MM.1S (cell line): ENCODE data around the gene STK39.

Experiments
- DNase-seq: peaks from one replicate; pipeline ENCODE4 v3.0.0-alpha.2; 2015
- H2AFZ ChIP-seq: fragments of 300-600 bp; sonication (generic); 2 replicates; pipeline ENCODE4 v1.6.0; 2016; ENCODE audit warnings: antibody characterized with exemption, low read length
- H3F3A ChIP-seq: fragments of 300-600 bp; sonication (generic); 2 replicates; pipeline ENCODE4 v1.6.1; 2016; ENCODE audit warnings: mild to moderate bottlenecking, antibody characterized with exemption, low read length, moderate library complexity, mixed read lengths; ENCODE audit not compliant: insufficient read depth
- H3K27ac ChIP-seq: fragments of 300-600 bp; sonication (generic); 2 replicates; pipeline ENCODE4 v1.5.1; 2016; ENCODE audit warnings: mild to moderate bottlenecking, low read length
- H3K27me3 ChIP-seq: fragments of 300-600 bp; sonication (generic); replicated peaks from 2 replicates; pipeline ENCODE4 v1.6.0; 2016; ENCODE audit warnings: low read length; ENCODE audit not compliant: insufficient read depth
- H3K36me3 ChIP-seq: fragments of 300-600 bp; sonication (generic); replicated peaks from 2 replicates; pipeline ENCODE4 v1.6.1; 2016; ENCODE audit warnings: mild to moderate bottlenecking, low read length, mixed read lengths; ENCODE audit not compliant: insufficient read depth
- H3K4me1 ChIP-seq: fragments of 300-600 bp; sonication (generic); 2 replicates; pipeline ENCODE4 v1.6.1; 2016; ENCODE audit warnings: low read length, mixed read lengths
- H3K4me2 ChIP-seq: fragments of 300-600 bp; sonication (generic); 2 replicates; pipeline ENCODE4 v1.6.0; 2016; ENCODE audit warnings: low read depth, low read length
- H3K4me3 ChIP-seq: fragments of 300-600 bp; sonication (generic); 2 replicates; pipeline ENCODE4 v1.5.1; 2016; ENCODE audit warnings: low read length, mixed read lengths
- H3K79me2 ChIP-seq: fragments of 300-600 bp; sonication (generic); 2 replicates; pipeline ENCODE4 v1.6.1; 2016; ENCODE audit warnings: mixed run types, low read length, mixed read lengths
- H3K9ac ChIP-seq: fragments of 300-600 bp; sonication (generic); 2 replicates; pipeline ENCODE4 v1.6.1; 2016; ENCODE audit warnings: low read length, mixed read lengths
- H3K9me2 ChIP-seq: fragments of 300-600 bp; sonication (generic); replicated peaks from 2 replicates; pipeline ENCODE4 v1.6.1; 2016; ENCODE audit warnings: mild to moderate bottlenecking, low read length, mixed read lengths; ENCODE audit not compliant: insufficient read depth
- H3K9me3 ChIP-seq: fragments of 300-600 bp; sonication (generic); replicated peaks from 2 replicates; pipeline ENCODE4 v1.6.1; 2016; ENCODE audit warnings: mild to moderate bottlenecking, low read length, mixed read lengths; ENCODE audit not compliant: insufficient read depth
- H4K20me1 ChIP-seq: fragments of 300-600 bp; sonication (generic); 2 replicates; pipeline ENCODE4 v1.6.1; 2016; ENCODE audit warnings: mild to moderate bottlenecking, low read length, moderate library complexity, mixed read lengths; ENCODE audit not compliant: insufficient read depth
- CTCF ChIP-seq: fragments of 300-600 bp; sonication (generic); IDR thresholded peaks from 2 replicates; pipeline ENCODE4 v1.5.1; 2016; ENCODE audit warnings: antibody characterized with exemption, low read length, mixed read lengths
- EZH2 ChIP-seq: fragments of 300-600 bp; sonication (generic); optimal IDR thresholded peaks from 2 replicates; pipeline ENCODE3; 2017; ENCODE audit warnings: low read depth, mild to moderate bottlenecking, antibody characterized with exemption, low read length, mixed read lengths
- EZH2phosphoT487 ChIP-seq: fragments of 300-600 bp; sonication (generic); IDR thresholded peaks from 2 replicates; pipeline ENCODE4 v1.6.1; 2018; ENCODE audit warnings: antibody characterized with exemption, low read length

STK39 gene

GRCh38 chr2:167939514-167940345 is 307.7 kb downstream of the STK39 start:
- no peaks in the 10 kb centered on the region for H3K36me3 ChIP-seq
- no peaks in the 10 kb centered on the region for H3F3A ChIP-seq
- no peaks in the 10 kb centered on the region for H4K20me1 ChIP-seq
- DNase-seq = no peak
- H3K4me1 ChIP-seq = no peaks in the 10 kb centered on the region
- H3K4me2 ChIP-seq = no peak overlapping the region
- TF ChIP-seq EZH2phosphoT487 (no peak), EZH2 (no peak), CTCF (no peak)
- H2AFZ ChIP-seq = no peak overlapping the region
- no peaks in the 10 kb centered on the region for H3K27me3 ChIP-seq
- H3K27ac ChIP-seq = no peak overlapping the region
- no peaks in the 10 kb centered on the region for H3K79me2 ChIP-seq
- no peaks in the 10 kb centered on the region for H3K9me2 ChIP-seq
- no peaks in the 10 kb centered on the region for H3K9me3 ChIP-seq
- no peak overlapping the region for H3K4me3 ChIP-seq
- H3K9ac ChIP-seq = no peak overlapping the region

GRCh38 chr2:167937403-167937802 is 310.0 kb downstream of the STK39 start:
- no peak for DNase-seq

GRCh38 chr2:167935803-167936110 is 311.6 kb downstream of the STK39 start:
- TF ChIP-seq CTCF (no peak), EZH2 (no peak), EZH2phosphoT487 (no peak)
- DNase-seq = no peak
- Histone ChIP-seq H4K20me1 (no peaks in the 10 kb centered on the region), H3K36me3 (no peaks in the 10 kb centered on the region), H3K4me1 (no peaks in the 10 kb centered on the region), H3K27me3 (no peaks in the 10 kb centered on the region), H3K9ac (no peak overlapping the region), H3F3A (no peaks in the 10 kb centered on the region), H3K4me3 (no peak overlapping the region), H3K27ac (no peak overlapping the region), H2AFZ (no peak overlapping the region), H3K79me2 (no peaks in the 10 kb centered on the region), H3K9me3 (no peaks in the 10 kb centered on the region), H3K9me2 (no peaks in the 10 kb centered on the region), H3K4me2 (no peak overlapping the region)

More at GRCh38 chr2:167937403-167937802, 310.0 kb downstream of the STK39 start:
- H3K79me2 ChIP-seq = no peaks in the 10 kb centered on the region
- H3K9me3 ChIP-seq = no peaks in the 10 kb centered on the region
- no peak overlapping the region for H3K9ac ChIP-seq
- H3K4me3 ChIP-seq = no peak overlapping the region
- H3K4me1 ChIP-seq = no peaks in the 10 kb centered on the region
- H3F3A ChIP-seq = no peaks in the 10 kb centered on the region
- H4K20me1 ChIP-seq = no peaks in the 10 kb centered on the region
- no peak overlapping the region for H3K27ac ChIP-seq
- H2AFZ ChIP-seq = no peak overlapping the region
- H3K27me3 ChIP-seq = no peaks in the 10 kb centered on the region
- H3K9me2 ChIP-seq = no peaks in the 10 kb centered on the region
- TF ChIP-seq EZH2phosphoT487 (no peak), CTCF (no peak), EZH2 (no peak)
- H3K36me3 ChIP-seq = no peaks in the 10 kb centered on the region
- no peak overlapping the region for H3K4me2 ChIP-seq
